H9 (cell line): ENCODE results near the gene C17orf113. TPM values are rescaled to one million over a fixed set of nuclear protein-coding genes. Genes with fewer than 3 reads are reported as not detected.
A peak's percentile ranks its signal among the peaks of the same experiment; 100 is the strongest.

ENCODE experiments used
- DNase-seq: peaks from one replicate; pipeline ENCODE4 v3.0.0-alpha.2; 2017
- H2AFZ ChIP-seq: one replicate; pipeline ENCODE4 v1.6.1; 2013; ENCODE audit warnings: mild to moderate bottlenecking, low read length, control low read depth, moderate library complexity
- H2AK5ac ChIP-seq: 2 replicates; pipeline ENCODE4 v1.6.1; 2013; ENCODE audit warnings: low read length, control low read depth, mixed read lengths; ENCODE audit not compliant: insufficient read length
- H2BK120ac ChIP-seq: one replicate; pipeline ENCODE4 v1.6.1; 2013; ENCODE audit warnings: low read depth, mild to moderate bottlenecking, low read length, control low read depth, inconsistent platforms; ENCODE audit not compliant: poor library complexity, severe bottlenecking
- H2BK12ac ChIP-seq: 2 replicates; pipeline ENCODE4 v1.6.1; 2013; ENCODE audit warnings: low read length, control low read depth, mixed read lengths, low read depth; ENCODE audit not compliant: insufficient read length
- H2BK15ac ChIP-seq: 2 replicates; pipeline ENCODE4 v1.6.1; 2013; ENCODE audit warnings: low read depth, low read length, control low read depth
- H2BK20ac ChIP-seq: one replicate; pipeline ENCODE4 v1.6.1; 2013; ENCODE audit warnings: low read depth, mild to moderate bottlenecking, low read length, control low read depth, inconsistent platforms; ENCODE audit not compliant: poor library complexity, severe bottlenecking
- H2BK5ac ChIP-seq: 2 replicates; pipeline ENCODE4 v1.6.1; 2013; ENCODE audit warnings: low read length, control low read depth, mixed read lengths; ENCODE audit not compliant: insufficient read length
- H3K14ac ChIP-seq: 2 replicates; pipeline ENCODE4 v1.6.1; 2013; ENCODE audit warnings: low read length, control low read depth; ENCODE audit not compliant: insufficient read depth
- H3K18ac ChIP-seq: 2 replicates; pipeline ENCODE4 v1.6.1; 2013; ENCODE audit warnings: low read depth, mild to moderate bottlenecking, mixed read lengths, low read length, control low read depth; ENCODE audit not compliant: insufficient read length
- H3K23ac ChIP-seq: 2 replicates; pipeline ENCODE4 v1.6.1; 2013; ENCODE audit warnings: low read length, control low read depth, mixed read lengths, low read depth; ENCODE audit not compliant: insufficient read length
- H3K23me2 ChIP-seq: 2 replicates; pipeline ENCODE4 v1.6.1; 2013; ENCODE audit warnings: low read depth, mild to moderate bottlenecking, mixed read lengths, low read length, control low read depth; ENCODE audit not compliant: insufficient read length, poor library complexity, severe bottlenecking
- H3K27ac ChIP-seq: 2 replicates; pipeline ENCODE4 v1.5.1; 2013; ENCODE audit warnings: low read length, control low read depth, mixed read lengths, low read depth; ENCODE audit not compliant: insufficient read length
- H3K27me3 ChIP-seq: 2 replicates; pipeline ENCODE4 v1.6.1; 2013; ENCODE audit warnings: low read length, control low read depth, inconsistent platforms; ENCODE audit not compliant: insufficient read depth
- H3K4ac ChIP-seq: 2 replicates; pipeline ENCODE4 v1.6.1; 2013; ENCODE audit warnings: low read depth, mild to moderate bottlenecking, control low read depth, inconsistent platforms, low read length, moderate library complexity
- H3K4me1 ChIP-seq: 2 replicates; pipeline ENCODE4 v1.6.1; 2013; ENCODE audit warnings: low read length, control low read depth, inconsistent platforms; ENCODE audit not compliant: insufficient read depth
- H3K4me2 ChIP-seq: 2 replicates; pipeline ENCODE4 v1.6.1; 2013; ENCODE audit warnings: low read length, control low read depth, mixed read lengths; ENCODE audit not compliant: insufficient read length, insufficient read depth
- H3K56ac ChIP-seq: 2 replicates; pipeline ENCODE4 v1.6.1; 2013; ENCODE audit warnings: low read depth, mild to moderate bottlenecking, mixed read lengths, low read length, control low read depth; ENCODE audit not compliant: insufficient read length
- H3K79me1 ChIP-seq: 2 replicates; pipeline ENCODE4 v1.6.1; 2013; ENCODE audit warnings: low read depth, mild to moderate bottlenecking, moderate library complexity, low read length, control low read depth, inconsistent platforms; ENCODE audit not compliant: insufficient read depth, poor library complexity, severe bottlenecking
- H3K79me2 ChIP-seq: 2 replicates; pipeline ENCODE4 v1.6.1; 2013; ENCODE audit warnings: low read length, control low read depth, inconsistent platforms; ENCODE audit not compliant: insufficient read depth
- H3K9ac ChIP-seq: 2 replicates; pipeline ENCODE4 v1.6.1; 2013; ENCODE audit warnings: low read length, control low read depth, mixed read lengths; ENCODE audit not compliant: insufficient read length; ENCODE audit errors: extremely low read depth
- H3K9me3 ChIP-seq: one replicate; pipeline ENCODE4 v1.6.1; 2013; ENCODE audit warnings: low read depth, low read length, inconsistent platforms; ENCODE audit not compliant: control insufficient read depth
- H3T11ph ChIP-seq: one replicate; pipeline ENCODE4 v1.6.1; 2013; ENCODE audit warnings: mild to moderate bottlenecking, low read length, control low read depth, inconsistent platforms
- H4K20me1 ChIP-seq: one replicate; pipeline ENCODE4 v1.6.1; 2013; ENCODE audit not compliant: control insufficient read depth, insufficient read length, insufficient read depth
- H4K5ac ChIP-seq: 2 replicates; pipeline ENCODE4 v1.6.1; 2013; ENCODE audit warnings: low read depth, mild to moderate bottlenecking, mixed read lengths, low read length, control low read depth; ENCODE audit not compliant: insufficient read length
- H4K8ac ChIP-seq: replicated peaks from 2 replicates; pipeline ENCODE4 v1.6.1; 2013; ENCODE audit warnings: low read length, control low read depth, mixed read lengths, low read depth; ENCODE audit not compliant: insufficient read length
- H4K91ac ChIP-seq: 2 replicates; pipeline ENCODE4 v1.6.1; 2013; ENCODE audit warnings: low read depth, mild to moderate bottlenecking, moderate library complexity, mixed read lengths, low read length, control low read depth; ENCODE audit not compliant: insufficient read length
- H3K27ac Mint-ChIP-seq, 3 experiments: 2 replicates in 2 of 3; 3 replicates in 1 of 3; pipeline ENCODE4 v1.8.0; 2020 to 2021; ENCODE audit warnings: mixed read lengths in 3 of 3, mild to moderate bottlenecking in 1 of 3, moderate library complexity in 1 of 3
- H3K27me3 Mint-ChIP-seq: 2 replicates; pipeline ENCODE4 v1.8.0; 2021; ENCODE audit warnings: low read depth, mild to moderate bottlenecking, moderate library complexity, mixed read lengths
- H3K36me3 Mint-ChIP-seq, 3 experiments: 2 replicates in 2 of 3; 3 replicates in 1 of 3; pipeline ENCODE4 v1.8.0; 2020 to 2021; ENCODE audit warnings: low read depth in 3 of 3, mixed read lengths in 3 of 3; ENCODE audit not compliant: insufficient read depth in 1 of 3
- H3K4me1 Mint-ChIP-seq, 2 experiments: 2 replicates each; pipeline ENCODE4 v1.8.0; 2020; ENCODE audit warnings: mixed read lengths in 2 of 2
- H3K4me3 Mint-ChIP-seq, 2 experiments: 2 replicates in 1 of 2; 3 replicates in 1 of 2; pipeline ENCODE4 v1.8.0; 2020 to 2021; ENCODE audit warnings: mild to moderate bottlenecking in 2 of 2, mixed read lengths in 2 of 2, moderate library complexity in 1 of 2
- H3K9me3 Mint-ChIP-seq, 2 experiments: 2 replicates in 1 of 2; 3 replicates in 1 of 2; pipeline ENCODE4 v1.8.0; 2020; ENCODE audit warnings: mild to moderate bottlenecking in 2 of 2, mixed read lengths in 2 of 2, moderate library complexity in 1 of 2
- WGBS: extraction: QIAGEN DNeasy Blood & Tissue Kit; methylation state at CpG from one replicate; pipeline ENCODE4 v1.1.7; 2013; ENCODE audit warnings: missing lambda C conversion rate, low lambda C conversion rate, mixed read lengths; ENCODE audit not compliant: insufficient read length; ENCODE audit errors: extremely low coverage; 5-methylcytosine and 5-hydroxymethylcytosine counted together
- total RNA-seq: library from RNA; stranded (reverse); gene quantifications from 2 replicates; pipeline ENCODE4 v1.2.1, GENCODE V29; 2021
- TF ChIP-seq, protein P1 (sequence below): fragments of 200-600 bp; sonication (generic); conservative IDR thresholded peaks from 3 replicates; pipeline ENCODE4 v1.8.0; 2021; ENCODE audit warnings: antibody characterized with exemption, mild to moderate bottlenecking

C17orf113 gene
- total RNA-seq, 1 experiment from 2014 or later = 1.0 TPM

GRCh38 chr17:42071810-42072209, 21.4 kb upstream of the C17orf113 start:
- H2BK15ac ChIP-seq = no peak overlapping the region
- H4K20me1 ChIP-seq = no peaks in the 10 kb centered on the region
- no peaks in the 10 kb centered on the region for H3K9me3 Mint-ChIP-seq
- H3K18ac ChIP-seq = no peak overlapping the region
- no peak overlapping the region for H3K56ac ChIP-seq
- no peaks in the 10 kb centered on the region for H3K79me2 ChIP-seq
- no peak overlapping the region for H3K27ac ChIP-seq
- H3K9ac ChIP-seq = no peak overlapping the region
- H3K27me3 Mint-ChIP-seq = peaks cover 14% of the 10 kb centered on the region
- DNase-seq = no peak
- peaks cover 6 to 24% of the 10 kb centered on the region in 2 experiments for H3K4me1 Mint-ChIP-seq
- H3K4ac ChIP-seq = no peak overlapping the region
- H3K36me3 Mint-ChIP-seq = no peaks in the 10 kb centered on the region; a peak in 1 of 7 replicates
- no peaks in the 10 kb centered on the region for H3K79me1 ChIP-seq
- H4K8ac ChIP-seq = no peak overlapping the region
- H3K27me3 ChIP-seq = no peaks in the 10 kb centered on the region
- no peak overlapping the region for H2AFZ ChIP-seq
- no peak overlapping the region for H2AK5ac ChIP-seq
- H3K4me3 Mint-ChIP-seq = peak overlapping the region; percentile 61 to 79
- H3K14ac ChIP-seq = no peak overlapping the region
- no peak overlapping the region for H4K5ac ChIP-seq
- peaks cover 6% of the 10 kb centered on the region for H3K23me2 ChIP-seq
- H3K4me1 ChIP-seq = 0 out of 2 replicates have a peak, but pooled peaks cover 3% of the 10 kb centered on the region
- H3K27ac Mint-ChIP-seq = no peak overlapping the region
- H3K4me2 ChIP-seq = peak overlapping the region; percentile 48
- no peak overlapping the region for H3K23ac ChIP-seq
- no peak overlapping the region for H2BK20ac ChIP-seq
- WGBS = no CpG with 5 or more reads among the region's 3 CpGs
- H2BK120ac ChIP-seq = no peak overlapping the region
- no peak overlapping the region for H4K91ac ChIP-seq
- H3K9me3 ChIP-seq = no peaks in the 10 kb centered on the region
- no peak overlapping the region for H3T11ph ChIP-seq
- no peak overlapping the region for H2BK5ac ChIP-seq
- TF ChIP-seq, protein P1, sequence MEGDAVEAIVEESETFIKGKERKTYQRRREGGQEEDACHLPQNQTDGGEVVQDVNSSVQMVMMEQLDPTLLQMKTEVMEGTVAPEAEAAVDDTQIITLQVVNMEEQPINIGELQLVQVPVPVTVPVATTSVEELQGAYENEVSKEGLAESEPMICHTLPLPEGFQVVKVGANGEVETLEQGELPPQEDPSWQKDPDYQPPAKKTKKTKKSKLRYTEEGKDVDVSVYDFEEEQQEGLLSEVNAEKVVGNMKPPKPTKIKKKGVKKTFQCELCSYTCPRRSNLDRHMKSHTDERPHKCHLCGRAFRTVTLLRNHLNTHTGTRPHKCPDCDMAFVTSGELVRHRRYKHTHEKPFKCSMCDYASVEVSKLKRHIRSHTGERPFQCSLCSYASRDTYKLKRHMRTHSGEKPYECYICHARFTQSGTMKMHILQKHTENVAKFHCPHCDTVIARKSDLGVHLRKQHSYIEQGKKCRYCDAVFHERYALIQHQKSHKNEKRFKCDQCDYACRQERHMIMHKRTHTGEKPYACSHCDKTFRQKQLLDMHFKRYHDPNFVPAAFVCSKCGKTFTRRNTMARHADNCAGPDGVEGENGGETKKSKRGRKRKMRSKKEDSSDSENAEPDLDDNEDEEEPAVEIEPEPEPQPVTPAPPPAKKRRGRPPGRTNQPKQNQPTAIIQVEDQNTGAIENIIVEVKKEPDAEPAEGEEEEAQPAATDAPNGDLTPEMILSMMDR = no peak
- H2BK12ac ChIP-seq = no peak overlapping the region
